Tibial nerve (tissue), 4 donors: Measurements from ENCODE around the gene DRP2.

ENCODE experiments used
- CTCF ChIP-seq, 5 experiments: fragments of 200-600 bp in 3 of 5; fragments of 450-650 bp in 2 of 5; sonication (generic) in 3 of 5; IDR thresholded peaks; one replicate each; pipeline ENCODE4 v1.5.1; 2016 to 2019; ENCODE audit warnings: antibody characterized with exemption in 5 of 5, mild to moderate bottlenecking in 3 of 5, moderate library complexity in 2 of 5
- EP300 ChIP-seq, 2 donors: sonication (generic); formaldehyde crosslinking; IDR thresholded peaks; one replicate each; pipeline ENCODE4 v1.6.1; 2017; ENCODE audit warnings: antibody characterized with exemption in 2 of 2, mild to moderate bottlenecking in 1 of 2
- POLR2A ChIP-seq, 2 donors: fragments of 450-650 bp; IDR thresholded peaks; one replicate each; pipeline ENCODE4 v1.6.1; 2017; ENCODE audit warnings: antibody characterized with exemption in 2 of 2, mild to moderate bottlenecking in 2 of 2, moderate library complexity in 2 of 2

DNA sequence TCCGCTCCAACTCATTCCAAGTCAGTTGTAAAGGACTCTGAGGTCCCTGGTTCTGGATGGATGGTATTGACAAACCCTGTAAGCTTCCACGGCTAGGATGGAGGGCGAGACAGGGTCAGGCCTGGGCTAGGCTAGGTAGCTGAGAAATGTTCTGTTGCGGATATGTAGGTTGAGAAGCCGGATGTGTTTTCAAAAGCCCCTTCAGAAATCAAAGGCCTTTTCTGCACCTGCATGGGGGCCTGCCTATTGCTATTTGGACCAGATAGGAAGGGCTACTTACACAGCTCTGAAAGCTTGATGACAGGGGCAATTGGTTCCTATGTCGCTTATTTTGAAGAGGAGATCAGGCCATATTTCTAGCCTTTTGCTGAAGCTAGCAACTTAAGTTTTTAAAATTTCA lies 1.9 kb upstream of the DRP2 start:
- TF ChIP-seq EP300 (IDR thresholded peaks at IDR 0.05), result no peak
- TF ChIP-seq CTCF (IDR thresholded peaks at IDR 0.05), result no peak
- TF ChIP-seq POLR2A (IDR thresholded peaks at IDR 0.05), result no peak
